ENCODE results near the gene CENPO.

Gene CENPO

DNA sequence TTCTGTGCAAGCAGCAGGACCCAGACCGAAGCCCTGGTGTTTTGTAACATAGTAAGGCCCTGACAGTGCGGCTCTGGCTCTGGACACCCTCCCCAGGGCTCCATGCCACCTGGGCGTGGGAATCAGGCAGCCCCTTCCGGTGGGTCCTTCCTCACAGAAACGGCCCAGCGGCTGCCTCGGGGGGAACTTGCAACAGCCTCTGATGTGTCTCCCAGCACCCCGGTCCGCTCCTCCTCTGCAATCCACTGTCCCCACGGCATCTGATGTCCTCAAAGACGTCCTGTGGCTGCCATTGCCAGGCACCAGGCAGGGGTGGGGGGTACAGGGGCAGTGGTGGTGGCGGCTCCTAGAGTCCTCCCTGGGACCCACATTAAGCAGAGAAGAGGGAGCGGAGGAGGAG is 58.8 kb downstream of the CENPO start:
- TF ChIP-seq, protein P1, sequence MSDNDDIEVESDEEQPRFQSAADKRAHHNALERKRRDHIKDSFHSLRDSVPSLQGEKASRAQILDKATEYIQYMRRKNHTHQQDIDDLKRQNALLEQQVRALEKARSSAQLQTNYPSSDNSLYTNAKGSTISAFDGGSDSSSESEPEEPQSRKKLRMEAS (IDR thresholded peaks at IDR 0.05) = no peak
- TF ChIP-seq RAD21 (IDR thresholded peaks at IDR 0.05; ENCODE audit: low read depth) (no peak), FOXM1 (IDR thresholded peaks at IDR 0.05; ENCODE audit: borderline replicate concordance, low read depth) (no peak), ZBTB7A (IDR thresholded peaks at IDR 0.05; ENCODE audit: low read depth) (no peak), YY1 (IDR thresholded peaks at IDR 0.05; ENCODE audit: low read depth) (no peak), USF1 (IDR thresholded peaks at IDR 0.05) (no peak), TEAD4 (IDR thresholded peaks at IDR 0.05) (no peak), EGR1 (IDR thresholded peaks at IDR 0.05) (no peak), TCF12 (IDR thresholded peaks at IDR 0.05; ENCODE audit: low read depth) (no peak), TAF1 (IDR thresholded peaks at IDR 0.05; ENCODE audit: low read depth) (no peak), CEBPB (IDR thresholded peaks at IDR 0.05) (no peak), CREB1 (IDR thresholded peaks at IDR 0.05; ENCODE audit: low read depth) (no peak), EP300 (IDR thresholded peaks at IDR 0.05; ENCODE audit: borderline replicate concordance) (no peak), NFIC (IDR thresholded peaks at IDR 0.05) (no peak)
- TF ChIP-seq, protein P2, sequence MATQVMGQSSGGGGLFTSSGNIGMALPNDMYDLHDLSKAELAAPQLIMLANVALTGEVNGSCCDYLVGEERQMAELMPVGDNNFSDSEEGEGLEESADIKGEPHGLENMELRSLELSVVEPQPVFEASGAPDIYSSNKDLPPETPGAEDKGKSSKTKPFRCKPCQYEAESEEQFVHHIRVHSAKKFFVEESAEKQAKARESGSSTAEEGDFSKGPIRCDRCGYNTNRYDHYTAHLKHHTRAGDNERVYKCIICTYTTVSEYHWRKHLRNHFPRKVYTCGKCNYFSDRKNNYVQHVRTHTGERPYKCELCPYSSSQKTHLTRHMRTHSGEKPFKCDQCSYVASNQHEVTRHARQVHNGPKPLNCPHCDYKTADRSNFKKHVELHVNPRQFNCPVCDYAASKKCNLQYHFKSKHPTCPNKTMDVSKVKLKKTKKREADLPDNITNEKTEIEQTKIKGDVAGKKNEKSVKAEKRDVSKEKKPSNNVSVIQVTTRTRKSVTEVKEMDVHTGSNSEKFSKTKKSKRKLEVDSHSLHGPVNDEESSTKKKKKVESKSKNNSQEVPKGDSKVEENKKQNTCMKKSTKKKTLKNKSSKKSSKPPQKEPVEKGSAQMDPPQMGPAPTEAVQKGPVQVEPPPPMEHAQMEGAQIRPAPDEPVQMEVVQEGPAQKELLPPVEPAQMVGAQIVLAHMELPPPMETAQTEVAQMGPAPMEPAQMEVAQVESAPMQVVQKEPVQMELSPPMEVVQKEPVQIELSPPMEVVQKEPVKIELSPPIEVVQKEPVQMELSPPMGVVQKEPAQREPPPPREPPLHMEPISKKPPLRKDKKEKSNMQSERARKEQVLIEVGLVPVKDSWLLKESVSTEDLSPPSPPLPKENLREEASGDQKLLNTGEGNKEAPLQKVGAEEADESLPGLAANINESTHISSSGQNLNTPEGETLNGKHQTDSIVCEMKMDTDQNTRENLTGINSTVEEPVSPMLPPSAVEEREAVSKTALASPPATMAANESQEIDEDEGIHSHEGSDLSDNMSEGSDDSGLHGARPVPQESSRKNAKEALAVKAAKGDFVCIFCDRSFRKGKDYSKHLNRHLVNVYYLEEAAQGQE (IDR thresholded peaks at IDR 0.05; ENCODE audit: low read depth) = no peak

- TF ChIP-seq ZBTB7A (IDR thresholded peaks at IDR 0.05; ENCODE audit: low read depth) (no peak), CREB1 (IDR thresholded peaks at IDR 0.05; ENCODE audit: low read depth) (no peak), NFIC (IDR thresholded peaks at IDR 0.05) (no peak), USF1 (IDR thresholded peaks at IDR 0.05) (no peak), TEAD4 (IDR thresholded peaks at IDR 0.05) (no peak), RAD21 (IDR thresholded peaks at IDR 0.05; ENCODE audit: low read depth) (no peak)
- TF ChIP-seq, protein P2 (IDR thresholded peaks at IDR 0.05; ENCODE audit: low read depth) = no peak
Measured at GRCh38 chr2:24852431-24853020, 59.3 kb downstream of the CENPO start.

GRCh38 chr2:24853046-24853445 is 59.8 kb downstream of the CENPO start:
- TF ChIP-seq FOXM1 (IDR thresholded peaks at IDR 0.05; ENCODE audit: borderline replicate concordance, low read depth) = no peak
- no peak for TF ChIP-seq TCF12 (IDR thresholded peaks at IDR 0.05; ENCODE audit: low read depth)
- no peak for TF ChIP-seq EP300 (IDR thresholded peaks at IDR 0.05; ENCODE audit: borderline replicate concordance)
- TF ChIP-seq CEBPB (IDR thresholded peaks at IDR 0.05) = no peak
- TF ChIP-seq ZBTB7A (IDR thresholded peaks at IDR 0.05; ENCODE audit: low read depth) = no peak
- TF ChIP-seq TAF1 (IDR thresholded peaks at IDR 0.05; ENCODE audit: low read depth) = no peak
- no peak for TF ChIP-seq TEAD4 (IDR thresholded peaks at IDR 0.05)
- no peak for TF ChIP-seq USF1 (IDR thresholded peaks at IDR 0.05)
- TF ChIP-seq, protein P1 (IDR thresholded peaks at IDR 0.05) = no peak
- TF ChIP-seq EGR1 (IDR thresholded peaks at IDR 0.05) = no peak
- no peak for TF ChIP-seq NFIC (IDR thresholded peaks at IDR 0.05)
- TF ChIP-seq, protein P2 (IDR thresholded peaks at IDR 0.05; ENCODE audit: low read depth) = no peak

- TF ChIP-seq NFIC (IDR thresholded peaks at IDR 0.05) = no peak
Measured at GRCh38 chr2:24853996-24854395, 60.8 kb downstream of the CENPO start.

All from Ishikawa (cell line).